GM19468 (cell line): ENCODE results near the gene GNB2.
"Not testable (repeated sequence)": the region's sequence is repeated elsewhere in the genome, so short reads cannot be mapped to it uniquely, and the experiment has no call there.

ENCODE experiments used
- ATAC-seq: cut with Tn5 transposase; IDR thresholded peaks from one replicate; pipeline ENCODE4 v1.9.1; 2021; ENCODE audit warnings: mild to moderate bottlenecking, moderate library complexity, moderate number of reproducible peaks; ENCODE audit not compliant: unreplicated experiment; ENCODE audit errors: extremely low read depth

The GNB2 gene

GRCh38 chr7:100722480-100723212 is 49.1 kb downstream of the GNB2 start:
- no peak for ATAC-seq

DNA sequence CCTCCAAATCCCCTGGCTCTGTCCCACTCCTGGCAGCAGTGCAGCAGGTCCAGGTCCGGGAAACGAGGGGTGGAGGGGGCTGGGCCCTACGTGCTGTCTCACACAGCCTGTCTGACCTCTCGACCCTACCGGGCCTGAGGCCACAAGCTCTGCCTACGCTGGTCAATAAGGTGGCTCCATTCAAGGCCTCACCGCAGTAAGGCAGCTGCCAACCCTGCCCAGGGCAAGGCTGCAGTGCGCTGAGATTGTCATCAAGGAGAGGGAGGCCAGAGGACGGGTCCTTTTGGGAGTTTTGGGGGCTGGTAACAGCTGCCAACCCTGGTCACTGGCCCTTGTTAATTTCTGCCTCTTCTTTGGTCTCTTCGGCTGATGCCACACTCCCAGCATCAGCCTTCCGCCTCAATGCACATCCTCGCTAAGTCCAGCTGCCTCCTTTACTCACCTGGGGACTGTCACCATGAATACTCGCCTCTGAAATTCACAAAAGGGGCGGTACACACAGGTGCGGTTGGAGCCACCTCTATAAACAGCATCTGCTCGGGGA is 50.3 kb downstream of the GNB2 start:
- no peak for ATAC-seq

- not testable (repeated sequence) for ATAC-seq
Observed at GRCh38 chr7:100724364-100724763, 50.8 kb downstream of the GNB2 start.

- no peak for ATAC-seq
Observed at GRCh38 chr7:100726996-100727761, 53.6 kb downstream of the GNB2 start.

DNA sequence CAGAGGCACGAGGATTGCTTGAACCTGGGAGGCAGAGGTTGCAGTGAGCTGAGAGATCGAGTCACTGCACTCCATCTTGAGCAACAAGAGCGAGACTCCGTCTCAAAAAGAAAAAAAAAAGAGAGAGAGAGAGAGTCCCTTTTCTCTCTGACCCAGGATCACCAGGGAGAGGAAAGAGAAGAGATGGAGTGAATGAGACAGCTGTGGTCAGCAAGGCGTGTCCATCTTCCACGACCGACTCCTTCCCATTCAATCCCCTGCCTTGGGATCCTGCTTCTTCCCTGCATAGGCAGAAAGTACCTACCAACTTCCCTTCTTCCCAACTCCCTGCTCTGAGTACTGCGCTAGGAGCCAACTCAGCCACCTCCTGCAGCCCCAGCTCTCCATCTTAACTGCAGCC is 54.7 kb downstream of the GNB2 start:
- no peak for ATAC-seq
